Gastroesophageal sphincter (tissue), 4 donors: ENCODE measurements around the gene TMEM175. TPM values are rescaled to one million over a fixed set of nuclear protein-coding genes. Genes with fewer than 3 reads are reported as not detected.

Experiments
- ATAC-seq: fragments of 150-250 bp; one replicate; pipeline ENCODE4 v1.9.1; 2016; ENCODE audit warnings: mild to moderate bottlenecking, moderate library complexity
- H3K27ac ChIP-seq, 4 donors: fragments of 200-600 bp; sonication (generic) in 3 of 4; 1 replicate in 3 of 4; 2 replicates in 1 of 4; pipeline ENCODE4 v1.5.1; 2016 to 2019
- H3K27me3 ChIP-seq: fragments of 200-600 bp; sonication (generic); one replicate; pipeline ENCODE4 v1.5.1; 2019
- H3K36me3 ChIP-seq, 2 donors: fragments of 200-600 bp; sonication (generic); one replicate each; pipeline ENCODE4 v1.5.1; 2019; ENCODE audit warnings: control low read depth in 1 of 2
- H3K4me1 ChIP-seq, 3 donors: fragments of 200-600 bp; sonication (generic); 1 replicate in 2 of 3; 2 replicates in 1 of 3; pipeline ENCODE4 v1.5.1; 2016 to 2019; ENCODE audit warnings: control low read depth in 2 of 3
- H3K4me3 ChIP-seq, 2 donors: fragments of 200-600 bp; sonication (generic); one replicate each; pipeline ENCODE4 v1.5.1; 2019; ENCODE audit warnings: mild to moderate bottlenecking in 1 of 2, moderate library complexity in 1 of 2
- H3K9me3 ChIP-seq, 3 donors: fragments of 200-600 bp; sonication (generic); one replicate each; pipeline ENCODE4 v1.5.1; 2017 to 2019; ENCODE audit warnings: control low read depth in 2 of 3
- CTCF ChIP-seq, 4 experiments: fragments of 200-600 bp in 2 of 4; fragments of 450-650 bp in 2 of 4; sonication (generic) in 1 of 4; IDR thresholded peaks; one replicate each; pipeline ENCODE4 v1.5.1; 2017 to 2019; ENCODE audit warnings: antibody characterized with exemption in 4 of 4, mild to moderate bottlenecking in 2 of 4, moderate library complexity in 2 of 4
- EP300 ChIP-seq: sonication (generic); formaldehyde crosslinking; IDR thresholded peaks from one replicate; pipeline ENCODE4 v1.6.1; 2017; ENCODE audit warnings: antibody characterized with exemption, mild to moderate bottlenecking
- POLR2A ChIP-seq, 2 donors: fragments of 450-650 bp; IDR thresholded peaks; one replicate each; pipeline ENCODE4 v1.6.1; 2017; ENCODE audit warnings: antibody characterized with exemption in 2 of 2, mild to moderate bottlenecking in 2 of 2, moderate library complexity in 1 of 2
- POLR2AphosphoS5 ChIP-seq: sonication (generic); formaldehyde crosslinking; IDR thresholded peaks from one replicate; pipeline ENCODE4 v1.6.1; 2017; ENCODE audit warnings: antibody characterized with exemption
- WGBS, 2 donors: methylation state at CpG; one replicate each; pipeline ENCODE4 v1.1.5; 2018; ENCODE audit warnings: low coverage in 1 of 2; 5-methylcytosine and 5-hydroxymethylcytosine counted together
- total RNA-seq, 4 donors: library from RNA; depleted of rRNA; stranded (reverse); fragments of >200 nt; gene quantifications; one replicate each; pipeline ENCODE4 v1.1.0, GENCODE V29; 2016

TMEM175 gene
- total RNA-seq, 4 donors from 2014 or later: 21.7 to 40.3 (median 24.2) TPM

GRCh38 chr4:921830-922331 lies 10.4 kb upstream of the TMEM175 start:
- no peak overlapping the region for H3K27ac ChIP-seq
- no peaks in the 10 kb centered on the region for H3K9me3 ChIP-seq
- peaks cover 0 to 7% of the 10 kb centered on the region in 2 donors for H3K36me3 ChIP-seq
- 90 to 94% methylated on average over 7 to 17 of the region's 17 CpGs for WGBS, 2 donors
- H3K4me1 ChIP-seq: peaks cover 0 to 33% (median 3%) of the 10 kb centered on the region in 3 donors
- no peak for ATAC-seq
- no peak overlapping the region for H3K4me3 ChIP-seq
- TF ChIP-seq CTCF (IDR thresholded peaks at IDR 0.05): no peak
- TF ChIP-seq EP300: no peak
- no peak for TF ChIP-seq POLR2A (IDR thresholded peaks at IDR 0.05)
- no peak for TF ChIP-seq POLR2AphosphoS5
- no peaks in the 10 kb centered on the region for H3K27me3 ChIP-seq

- Histone ChIP-seq H3K27ac (no peak overlapping the region), H3K9me3 (no peaks in the 10 kb centered on the region), H3K36me3 (peaks cover 0 to 7% of the 10 kb centered on the region in 2 donors), H3K27me3 (no peaks in the 10 kb centered on the region), H3K4me1 (peaks cover 0 to 48% (median 7%) of the 10 kb centered on the region in 3 donors), H3K4me3 (no peak overlapping the region)
- WGBS, 2 donors: 78 to 79% methylated on average over 10 to 11 of the region's 18 CpGs
- ATAC-seq: peak; percentile 58
- TF ChIP-seq EP300 (no peak), POLR2A (IDR thresholded peaks at IDR 0.05) (no peak), POLR2AphosphoS5 (no peak), CTCF (IDR thresholded peaks at IDR 0.05) (no peak)
Observed at GRCh38 chr4:924107-925096, 7.9 kb upstream of the TMEM175 start.

GRCh38 chr4:925171-925570 lies 7.1 kb upstream of the TMEM175 start:
- Histone ChIP-seq H3K4me3 (no peak overlapping the region), H3K27me3 (no peaks in the 10 kb centered on the region), H3K36me3 (peaks cover 0 to 7% of the 10 kb centered on the region in 2 donors), H3K27ac (no peak overlapping the region), H3K9me3 (no peaks in the 10 kb centered on the region), H3K4me1 (peaks cover 0 to 47% (median 9%) of the 10 kb centered on the region in 3 donors)
- WGBS, 2 donors: 65 to 100% methylated on average over 1 to 3 of the region's 9 CpGs
- TF ChIP-seq POLR2AphosphoS5 (no peak), CTCF (IDR thresholded peaks at IDR 0.05) (no peak), EP300 (no peak), POLR2A (IDR thresholded peaks at IDR 0.05) (no peak)
- ATAC-seq: no peak

- H3K36me3 ChIP-seq: peaks cover 0 to 7% of the 10 kb centered on the region in 2 donors
- H3K27me3 ChIP-seq: no peaks in the 10 kb centered on the region
- TF ChIP-seq CTCF (IDR thresholded peaks at IDR 0.05): no peak
- no peaks in the 10 kb centered on the region for H3K9me3 ChIP-seq
- no peak overlapping the region for H3K27ac ChIP-seq
- 76 to 87% methylated on average over 4 to 5 of the region's 26 CpGs for whole genome bisulfite sequencing, 2 donors
- peaks cover 0 to 55% (median 13%) of the 10 kb centered on the region in 3 donors for H3K4me1 ChIP-seq
- no peak for ATAC-seq
- no peak overlapping the region for H3K4me3 ChIP-seq
Observed at GRCh38 chr4:925771-926500, 6.3 kb upstream of the TMEM175 start.
